ENCODE measurements around the gene SULT1A2.
"Not testable (repeated sequence)": the region's sequence is repeated elsewhere in the genome, so short reads cannot be mapped to it uniquely, and the experiment has no call there.

SULT1A2 gene

GRCh38 chr16:28596840-28597691 lies at the start of gene SULT1A2:
SULT1A2 (minus strand) TSS chr16:28597050; CDS start chr16:28595930, 1,120 bp downstream.
- DNase-seq (ENCODE audit: low spot score): peak; percentile 85

DNA sequence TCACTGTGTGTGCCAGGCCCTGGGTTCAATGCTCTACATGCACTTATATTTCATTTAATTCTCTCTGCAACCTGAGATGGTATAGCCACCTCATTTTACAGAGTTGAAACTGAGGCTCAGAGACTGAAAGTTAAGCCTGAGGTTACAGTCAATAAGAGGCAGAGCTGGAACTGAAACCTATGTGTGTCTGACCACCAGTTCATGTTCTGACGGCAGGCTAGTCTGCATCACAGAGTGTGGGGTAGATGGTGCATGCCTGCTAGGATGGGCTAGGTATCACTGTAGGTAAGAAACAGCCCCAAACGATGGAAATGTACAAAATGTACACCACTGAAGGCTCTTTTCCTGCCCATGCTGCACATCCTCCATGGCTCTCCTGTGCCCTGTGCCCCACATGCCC lies 43.1 kb upstream of the SULT1A2 start:
- not testable (repeated sequence) for DNase-seq (ENCODE audit: low spot score)

DNA sequence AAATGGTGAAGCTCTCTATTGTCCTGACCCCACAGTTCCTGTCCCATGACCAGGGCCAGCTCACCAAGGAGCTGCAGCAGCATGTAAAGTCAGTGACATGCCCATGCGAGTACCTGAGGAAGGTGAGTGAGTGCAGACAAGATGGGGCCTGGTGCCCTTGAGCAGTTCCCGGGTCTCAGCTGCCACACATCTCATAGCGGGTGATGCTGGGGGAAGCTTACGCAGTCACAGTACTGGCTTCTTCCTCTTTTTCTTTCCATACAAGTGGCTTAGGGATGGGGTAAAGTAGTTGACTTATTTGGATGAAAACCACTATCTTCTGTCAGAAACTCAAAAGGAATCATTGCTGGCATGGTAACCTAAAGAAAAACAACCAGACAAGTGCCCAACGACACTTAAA lies 41.5 kb upstream of the SULT1A2 start:
- not testable (repeated sequence) for DNase-seq (ENCODE audit: low spot score)

GRCh38 chr16:28637765-28638164 lies 40.9 kb upstream of the SULT1A2 start, which contains the start of gene NPIPB8:
NPIPB8 (plus strand) TSS chr16:28638065; CDS start chr16:28638361, 296 bp downstream.
- not testable (repeated sequence) for DNase-seq (ENCODE audit: low spot score)

- DNase-seq (ENCODE audit: low spot score): peak; percentile 50
Measured at GRCh38 chr16:28636093-28636823, 39.4 kb upstream of the SULT1A2 start.

DNA sequence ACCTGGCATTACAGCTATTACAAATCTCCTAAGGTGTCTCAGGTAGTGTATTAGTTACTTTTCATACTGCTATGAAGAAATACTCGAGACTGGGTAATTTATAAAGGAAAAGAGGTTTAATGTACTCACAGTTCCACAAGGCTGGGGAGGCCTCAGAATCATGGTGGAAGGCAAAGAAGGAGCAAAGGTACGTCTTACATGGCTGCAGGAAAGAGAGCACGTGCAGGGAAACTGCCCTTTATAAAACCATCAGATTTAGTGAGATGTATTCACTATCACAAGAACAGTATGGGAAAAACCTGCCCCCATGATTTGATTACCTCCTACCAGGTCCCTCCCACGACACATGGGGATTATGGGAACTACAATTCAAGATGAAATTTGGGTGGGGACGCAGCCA lies 34.1 kb upstream of the SULT1A2 start:
- not testable (repeated sequence) for DNase-seq (ENCODE audit: low spot score)

GRCh38 chr16:28623172-28623711 lies 26.4 kb upstream of the SULT1A2 start:
- peak; percentile 66 for DNase-seq (ENCODE audit: low spot score)

DNA sequence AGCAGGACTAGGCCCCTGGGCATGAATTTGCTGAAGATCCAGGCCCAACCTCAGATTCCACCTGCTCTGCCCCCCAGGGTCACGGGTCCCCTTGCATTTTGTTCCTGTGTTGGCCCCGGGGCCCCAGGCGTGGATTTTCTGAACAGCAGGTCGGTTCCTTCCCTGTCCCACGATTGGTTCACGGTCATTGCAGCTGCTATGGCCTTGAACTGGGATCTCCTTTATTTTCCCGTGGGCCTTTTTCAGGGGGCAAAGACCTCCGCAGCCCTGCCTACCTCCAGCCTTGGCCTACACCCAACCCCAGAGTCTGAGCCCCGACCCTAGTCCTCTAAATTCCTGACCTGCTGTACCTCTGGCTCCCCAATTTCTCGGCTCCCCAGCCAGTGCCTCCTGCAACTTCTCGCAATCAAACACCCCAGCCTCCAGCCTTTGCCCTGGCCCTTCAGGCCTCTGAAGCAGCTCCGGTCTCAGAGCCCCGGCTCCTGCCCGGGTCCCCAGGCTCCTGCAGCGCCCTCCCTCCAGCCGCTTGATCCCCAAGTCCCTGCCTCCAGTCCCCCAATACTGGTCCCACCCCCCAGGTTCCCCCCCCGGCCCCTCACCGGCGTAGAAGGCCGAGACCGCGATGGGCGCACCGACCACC lies 25.8 kb upstream of the SULT1A2 start:
- DNase-seq (ENCODE audit: low spot score): not testable (repeated sequence)

GRCh38 chr16:28621481-28622155 lies 24.8 kb upstream of the SULT1A2 start:
- DNase-seq (ENCODE audit: low spot score): no peak

GRCh38 chr16:28620316-28620715 lies 23.5 kb upstream of the SULT1A2 start:
- DNase-seq (ENCODE audit: low spot score): not testable (repeated sequence)

DNA sequence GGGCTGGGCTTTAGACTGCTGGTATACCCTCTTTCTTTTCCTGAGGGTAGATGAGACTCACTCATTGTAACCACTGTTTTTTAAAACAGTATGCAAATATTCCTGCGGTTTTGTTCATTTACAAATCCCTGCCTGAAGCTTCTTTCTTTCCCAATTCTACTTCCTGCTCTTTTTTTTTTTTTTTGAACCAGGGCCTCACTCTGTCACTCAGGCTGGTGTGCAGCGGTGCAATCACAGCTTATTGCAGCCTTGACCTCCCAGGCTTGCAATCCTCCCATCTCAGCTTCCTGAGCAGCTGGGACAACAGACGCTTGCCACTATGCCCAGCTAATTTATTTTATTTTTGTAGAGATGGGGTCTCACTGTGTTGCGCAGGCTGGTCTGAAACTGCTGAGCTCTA lies 21.0 kb upstream of the SULT1A2 start:
- DNase-seq (ENCODE audit: low spot score): no peak

DNA sequence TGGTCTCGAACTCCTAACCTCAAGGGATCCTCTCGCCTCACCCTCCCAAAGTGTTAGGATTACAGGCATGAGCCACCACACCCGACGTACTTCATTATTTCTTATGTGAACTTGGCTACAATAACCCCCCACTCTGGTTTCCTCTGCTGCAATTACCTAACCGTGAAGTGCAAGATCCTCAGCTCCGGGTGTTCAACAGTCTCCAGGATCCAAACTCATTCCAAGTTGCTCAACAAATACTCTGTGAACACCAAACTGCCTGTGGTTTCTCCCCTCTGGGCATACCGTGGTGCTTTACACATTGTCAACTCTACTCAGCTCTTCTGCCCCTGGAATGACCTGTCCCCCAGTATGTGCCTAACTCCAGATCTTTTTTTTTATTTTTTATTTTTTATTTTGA lies 19.8 kb upstream of the SULT1A2 start:
- no peak for DNase-seq (ENCODE audit: low spot score)

DNA sequence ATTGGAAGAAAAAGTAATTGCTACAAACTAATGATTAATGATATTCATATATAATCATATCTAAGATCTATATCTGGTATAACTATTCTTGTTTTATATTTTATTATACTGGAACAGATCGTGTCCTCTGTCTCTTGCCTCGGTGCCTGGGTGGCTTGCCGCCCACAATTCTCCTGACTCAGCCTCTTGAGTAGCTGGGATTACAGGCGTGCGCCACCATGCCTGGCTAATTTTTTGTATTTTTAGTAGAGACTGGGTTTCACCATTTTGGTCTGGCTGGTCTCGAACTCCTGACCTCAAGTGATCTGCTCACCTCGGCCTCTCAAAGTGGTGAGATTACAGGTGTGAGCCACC lies 19.4 kb upstream of the SULT1A2 start:
- not testable (repeated sequence) for DNase-seq (ENCODE audit: low spot score)

GRCh38 chr16:28615486-28616223 lies 18.8 kb upstream of the SULT1A2 start:
- peak; percentile 32 for DNase-seq (ENCODE audit: low spot score)

DNA sequence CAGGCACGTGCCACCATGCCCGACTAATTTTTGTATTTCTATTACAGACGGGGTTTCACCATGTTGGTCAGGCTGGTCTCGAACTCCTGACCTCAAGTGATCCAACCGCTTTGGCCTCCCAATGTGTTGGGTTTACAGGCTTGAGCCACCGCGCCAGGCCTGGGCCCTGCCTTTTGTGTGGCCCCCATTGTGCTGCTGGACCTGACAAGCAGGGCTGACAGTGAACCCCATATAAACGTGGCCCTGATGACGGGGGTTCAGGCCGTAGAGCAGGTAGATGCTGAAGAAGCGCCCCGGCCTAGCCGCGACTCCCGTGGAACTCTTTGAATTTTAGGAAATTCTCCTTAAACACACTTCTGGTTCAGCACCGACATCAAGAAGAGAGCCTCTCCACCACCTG lies 17.7 kb upstream of the SULT1A2 start:
- DNase-seq (ENCODE audit: low spot score): not testable (repeated sequence)

DNA sequence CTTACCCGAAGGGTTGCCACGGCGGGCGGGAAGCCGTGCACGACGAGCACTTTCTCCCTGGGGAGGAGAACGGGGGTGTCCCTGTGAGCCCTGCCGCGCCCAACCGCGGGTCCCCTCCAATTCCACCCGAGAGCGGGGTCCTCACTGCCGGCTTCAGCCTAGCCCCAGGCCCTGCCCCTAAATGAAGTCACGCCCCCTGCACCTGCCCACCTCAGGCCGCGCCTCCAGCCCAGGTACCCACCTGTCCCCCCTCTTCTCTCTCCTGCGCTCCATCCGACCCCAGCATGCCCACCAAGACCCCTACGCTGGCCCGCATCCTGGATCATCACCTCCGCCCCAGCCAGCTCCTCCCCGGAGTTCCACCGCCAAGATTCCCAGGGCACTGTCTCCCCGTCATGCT lies 17.1 kb upstream of the SULT1A2 start:
- DNase-seq (ENCODE audit: low spot score): not testable (repeated sequence)

DNA sequence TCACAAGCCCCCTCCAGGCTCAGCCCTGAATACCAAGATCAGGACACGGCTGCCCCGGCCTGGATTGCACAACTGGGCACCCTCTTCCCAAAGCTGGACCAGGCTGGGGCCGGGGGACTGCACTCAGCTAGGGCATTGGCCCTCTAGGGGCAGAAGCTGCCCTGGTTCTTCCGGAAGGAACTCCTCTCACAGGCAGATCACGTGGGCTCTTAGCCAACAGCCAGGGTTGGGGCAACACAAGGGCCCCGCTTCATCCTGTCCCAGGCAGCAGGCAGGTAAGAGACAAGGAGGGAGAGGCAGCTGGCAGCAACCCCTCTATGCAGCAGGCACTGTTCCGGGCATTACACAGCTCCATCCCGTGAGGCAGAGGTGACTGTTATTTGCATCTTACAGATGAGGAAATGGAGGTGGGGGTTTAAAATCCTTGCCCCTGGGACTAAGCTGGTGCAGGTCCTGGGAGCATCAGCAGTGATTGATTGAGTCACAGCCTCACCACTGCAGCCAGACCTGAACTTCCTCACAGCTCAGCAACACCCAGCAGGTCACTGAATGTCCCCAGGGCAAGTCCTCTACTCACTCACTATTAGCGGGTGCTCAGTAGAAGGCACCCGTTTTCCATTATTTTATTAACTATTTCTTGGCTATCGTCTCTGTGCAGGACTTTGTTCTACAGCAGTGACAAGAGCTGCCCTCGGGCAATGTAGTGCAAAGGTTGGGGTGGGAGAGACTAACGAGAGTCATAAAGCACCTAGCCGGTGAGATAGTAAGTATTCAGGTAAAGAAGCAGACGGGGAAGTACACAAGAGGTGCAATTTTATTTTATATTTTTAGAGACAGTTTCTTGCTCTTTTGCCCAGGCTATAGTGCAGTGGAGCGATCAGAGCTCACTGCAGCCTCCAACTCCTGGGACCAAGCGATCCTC lies 15.8 kb upstream of the SULT1A2 start:
- DNase-seq (ENCODE audit: low spot score): not testable (repeated sequence)

DNA sequence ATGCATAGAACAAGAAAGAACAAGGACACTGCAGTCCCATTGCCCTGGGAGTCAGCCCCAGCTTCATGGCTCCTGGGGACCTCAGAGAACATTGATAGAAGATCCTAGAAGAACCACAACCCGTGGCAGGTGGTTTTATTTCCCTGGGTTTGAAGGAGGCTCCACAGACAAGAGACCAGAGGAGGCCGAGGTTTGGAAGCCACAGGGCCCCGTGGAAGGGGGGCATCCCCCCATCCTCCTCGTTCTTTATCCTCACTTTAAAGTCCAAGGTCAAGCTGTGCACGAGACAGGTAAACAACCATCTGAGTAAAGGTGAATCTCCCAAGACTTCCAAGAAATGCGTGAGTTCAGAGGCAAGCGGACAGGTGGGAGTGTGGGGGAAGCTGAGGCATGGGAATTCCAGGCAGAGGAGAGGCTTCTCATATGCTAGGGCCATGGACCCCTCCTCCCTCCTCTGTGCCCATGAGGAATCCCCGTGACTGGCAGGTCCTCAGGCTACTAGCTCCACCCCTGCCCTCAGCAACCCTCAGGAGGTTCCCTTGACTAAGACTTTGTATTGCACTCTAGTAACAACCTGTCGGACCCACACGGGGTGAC lies 13.8 kb upstream of the SULT1A2 start:
- no peak for DNase-seq (ENCODE audit: low spot score)

Data from SW480 (cell line).